ENCODE results near the gene HES2. TPM values are rescaled to one million over a fixed set of nuclear protein-coding genes. Genes with fewer than 3 reads are reported as not detected.
"Not testable (repeated sequence)": the region's sequence is repeated elsewhere in the genome, so short reads cannot be mapped to it uniquely, and the experiment has no call there.

Gene HES2
- total RNA-seq, 3 donors from 2014 or later: 3.4 to 3.6 TPM; not detected in 1

DNA sequence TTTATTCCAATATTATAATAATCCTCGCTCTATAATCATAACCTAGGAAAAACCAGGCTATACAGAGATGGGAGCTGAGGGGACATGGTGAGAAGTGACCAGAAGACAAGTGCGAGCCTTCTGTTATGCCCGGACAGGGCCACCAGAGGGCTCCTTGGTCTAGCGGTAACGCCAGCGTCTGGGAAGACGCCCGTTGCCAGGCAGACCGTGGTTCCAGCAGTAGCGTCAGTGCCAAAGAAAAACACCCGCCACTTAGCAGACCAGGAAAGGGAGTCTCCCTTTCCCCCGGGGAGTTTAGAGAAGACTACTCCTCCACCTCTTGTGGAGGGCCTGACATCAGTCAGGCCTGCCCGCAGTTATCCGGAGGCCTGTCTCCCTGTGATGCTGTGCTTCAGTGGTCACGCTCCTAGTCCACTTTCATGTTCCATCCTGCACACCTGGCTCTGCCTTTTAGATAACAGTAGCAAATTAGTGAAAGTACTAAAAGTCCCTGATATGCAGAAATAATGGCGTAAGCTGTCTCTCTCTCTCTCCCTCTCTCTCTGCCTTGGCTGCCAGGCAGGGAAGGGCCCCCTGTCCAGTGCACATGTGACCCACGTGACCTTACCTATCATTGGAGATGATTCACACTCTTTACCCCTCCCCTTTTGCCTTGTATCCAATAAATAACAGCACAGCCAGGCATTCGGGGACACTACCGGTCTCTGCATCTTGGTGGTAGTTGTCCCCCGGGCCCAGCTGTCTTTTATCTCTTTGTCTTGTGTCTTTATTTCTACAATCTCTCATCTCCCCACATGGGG, 56.4 kb downstream of the HES2 start:
- peak in 1 of 2 donors; percentile 63 for DNase-seq (ENCODE audit: low spot score in 2 of 2)

More for the DNA sequence above, 56.4 kb downstream of the HES2 start:
- peak overlapping the region in 1 of 3 donors; percentile 30 for H3K4me3 ChIP-seq
- H3K27ac ChIP-seq; H3K27me3 ChIP-seq; H3K9me3 ChIP-seq; intact Hi-C loops (cut with DNase I; ENCODE audit: low total_unique reads); H3K36me3 ChIP-seq: not testable (repeated sequence)
- TF ChIP-seq CTCF (IDR thresholded peaks at IDR 0.05) (peak; percentile 55 to 85 (median 83)), POLR2AphosphoS5 (IDR thresholded peaks at IDR 0.05) (peak in 1 of 3 donors; percentile 16)
- peaks cover 13 to 14% of the 10 kb centered on the region in 2 donors for H3K4me1 ChIP-seq

Other genes with a start within 250 kb of the HES2 start
- under 1 TPM; under 0.01 to 0.33 (median 0.15) TPM for gene CHD5, start 239.6 kb downstream of the HES2 start, total RNA-seq
- 100 to 1,000 TPM; 210 to 329 (median 306) TPM for gene RPL22, start 220.3 kb downstream of the HES2 start, total RNA-seq
- 10 to 100 TPM in 2 of 3 donors, 1 to 10 TPM in 1; 2.7 to 32.4 (median 29.9) TPM for gene RNF207, start 213.8 kb downstream of the HES2 start, total RNA-seq
- gene ICMT, start 184.0 kb downstream of the HES2 start, total RNA-seq: 10 to 100 TPM; 54.0 to 61.6 (median 54.7) TPM
- gene HES3, start 175.7 kb downstream of the HES2 start, total RNA-seq: not detected
- gene GPR153, start 158.8 kb downstream of the HES2 start, total RNA-seq: 10 to 100 TPM in 1 of 3 donors, 1 to 10 TPM in 2; 5.4 to 34.6 (median 6.6) TPM
- 10 to 100 TPM in 2 of 3 donors, 1 to 10 TPM in 1; 9.4 to 12.8 (median 11.5) TPM for gene ACOT7, start 26.2 kb downstream of the HES2 start, total RNA-seq
- gene ESPN, start 4.9 kb upstream of the HES2 start, total RNA-seq: 10 to 100 TPM in 2 of 3 donors, not detected in 1; 10.8 to 11.1 TPM
- gene TNFRSF25, start 46.3 kb upstream of the HES2 start, total RNA-seq: 10 to 100 TPM in 2 of 3 donors, 1 to 10 TPM in 1; 3.8 to 13.1 (median 12.4) TPM
- 10 to 100 TPM in 2 of 3 donors, 1 to 10 TPM in 1; 7.0 to 12.0 (median 11.8) TPM for gene PLEKHG5, start 71.7 kb upstream of the HES2 start, total RNA-seq
- 10 to 100 TPM; 14.7 to 29.6 (median 25.2) TPM for gene NOL9, start 134.6 kb upstream of the HES2 start, total RNA-seq
- under 1 TPM in 1 of 3 donors, not detected in 2; 0.16 TPM for gene TAS1R1, start 135.4 kb upstream of the HES2 start, total RNA-seq
- 10 to 100 TPM; 19.3 to 19.6 (median 19.4) TPM for gene ZBTB48, start 160.1 kb upstream of the HES2 start, total RNA-seq
- 10 to 100 TPM; 45.2 to 61.3 (median 58.1) TPM for gene KLHL21, start 182.9 kb upstream of the HES2 start, total RNA-seq
- gene PHF13, start 193.8 kb upstream of the HES2 start, total RNA-seq: 10 to 100 TPM; 10.9 to 18.3 (median 14.4) TPM
- 10 to 100 TPM; 20.3 to 28.2 (median 28.1) TPM for gene THAP3, start 204.9 kb upstream of the HES2 start, total RNA-seq

Measured in breast epithelium (tissue), 4 donors.